ENCODE measurements around the gene KRTAP2-1.
"Not testable (repeated sequence)": the region's sequence is repeated elsewhere in the genome, so short reads cannot be mapped to it uniquely, and the experiment has no call there.

DNA sequence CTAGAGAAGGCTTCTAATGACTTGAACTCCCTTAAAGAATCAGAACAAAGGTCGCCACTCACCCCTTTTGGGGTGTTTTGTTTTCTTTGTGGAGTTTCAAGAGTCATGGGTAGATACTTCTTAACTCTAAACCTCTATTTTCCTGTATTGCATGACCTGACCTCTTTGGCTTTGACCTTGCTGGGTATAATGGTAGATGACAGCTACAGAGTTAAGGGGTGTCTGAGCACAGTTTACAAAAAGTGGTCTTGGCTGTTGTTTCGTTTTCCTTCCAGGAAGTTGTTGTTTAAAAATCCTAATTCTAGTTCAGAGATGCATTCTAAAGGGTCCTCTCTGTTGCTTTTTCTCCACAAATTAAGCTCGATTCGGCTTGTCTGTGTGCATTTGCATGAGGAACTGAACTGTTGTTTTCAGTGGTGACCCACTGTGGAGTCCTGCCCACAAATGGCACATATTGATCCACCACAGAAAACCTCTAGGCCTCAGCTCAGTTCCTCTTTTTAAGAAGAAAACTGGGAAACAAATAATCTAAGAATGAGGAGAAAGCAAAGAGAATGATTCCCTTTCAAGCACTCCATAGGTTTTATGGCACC is 41.7 kb upstream of the KRTAP2-1 start:
- TF ChIP-seq, protein P1, sequence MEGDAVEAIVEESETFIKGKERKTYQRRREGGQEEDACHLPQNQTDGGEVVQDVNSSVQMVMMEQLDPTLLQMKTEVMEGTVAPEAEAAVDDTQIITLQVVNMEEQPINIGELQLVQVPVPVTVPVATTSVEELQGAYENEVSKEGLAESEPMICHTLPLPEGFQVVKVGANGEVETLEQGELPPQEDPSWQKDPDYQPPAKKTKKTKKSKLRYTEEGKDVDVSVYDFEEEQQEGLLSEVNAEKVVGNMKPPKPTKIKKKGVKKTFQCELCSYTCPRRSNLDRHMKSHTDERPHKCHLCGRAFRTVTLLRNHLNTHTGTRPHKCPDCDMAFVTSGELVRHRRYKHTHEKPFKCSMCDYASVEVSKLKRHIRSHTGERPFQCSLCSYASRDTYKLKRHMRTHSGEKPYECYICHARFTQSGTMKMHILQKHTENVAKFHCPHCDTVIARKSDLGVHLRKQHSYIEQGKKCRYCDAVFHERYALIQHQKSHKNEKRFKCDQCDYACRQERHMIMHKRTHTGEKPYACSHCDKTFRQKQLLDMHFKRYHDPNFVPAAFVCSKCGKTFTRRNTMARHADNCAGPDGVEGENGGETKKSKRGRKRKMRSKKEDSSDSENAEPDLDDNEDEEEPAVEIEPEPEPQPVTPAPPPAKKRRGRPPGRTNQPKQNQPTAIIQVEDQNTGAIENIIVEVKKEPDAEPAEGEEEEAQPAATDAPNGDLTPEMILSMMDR (IDR thresholded peaks at IDR 0.05), result not testable (repeated sequence)
- not testable (repeated sequence) for TF ChIP-seq POLR2A (IDR thresholded peaks at IDR 0.05)

Measured in ovary (tissue), 3 donors.